ENCODE measurements around the gene CSPG5.
A peak's percentile ranks its signal among the peaks of the same experiment; 100 is the strongest.

The CSPG5 gene

GRCh38 chr3:47578119-47578632 lies 489 bp downstream of the CSPG5 start:
- DNase-seq (ENCODE audit: low read depth): no peak
- peak overlapping the region; percentile 37 for H3K4me3 ChIP-seq (ENCODE audit: low read length)
- no peak for TF ChIP-seq CTCF (IDR thresholded peaks at IDR 0.05; ENCODE audit: insufficient read depth, low read depth, low read length, missing control alignments)

GRCh38 chr3:47577583-47578118 lies 1.0 kb downstream of the CSPG5 start:
- DNase-seq (ENCODE audit: low read depth): no peak
- peak overlapping the region; percentile 37 for H3K4me3 ChIP-seq (ENCODE audit: low read length)
- no peak for TF ChIP-seq CTCF (IDR thresholded peaks at IDR 0.05; ENCODE audit: insufficient read depth, low read depth, low read length, missing control alignments)

GRCh38 chr3:47573190-47574172 lies 5.2 kb downstream of the CSPG5 start:
- no peak for TF ChIP-seq CTCF (IDR thresholded peaks at IDR 0.05; ENCODE audit: insufficient read depth, low read depth, low read length, missing control alignments)
- no peak overlapping the region for H3K4me3 ChIP-seq (ENCODE audit: low read length)

GRCh38 chr3:47571391-47572175 lies 7.1 kb downstream of the CSPG5 start:
- no peak overlapping the region for H3K4me3 ChIP-seq (ENCODE audit: low read length)
- no peak for DNase-seq (ENCODE audit: low read depth)
- TF ChIP-seq CTCF (IDR thresholded peaks at IDR 0.05; ENCODE audit: insufficient read depth, low read depth, low read length, missing control alignments): no peak

More at GRCh38 chr3:47573190-47574172, 5.2 kb downstream of the CSPG5 start:
- no peak for DNase-seq (ENCODE audit: low read depth)

- TF ChIP-seq CTCF (IDR thresholded peaks at IDR 0.05; ENCODE audit: insufficient read depth, low read depth, low read length, missing control alignments): no peak
- no peak overlapping the region for H3K4me3 ChIP-seq (ENCODE audit: low read length)
- DNase-seq (ENCODE audit: low read depth): no peak
Measured at GRCh38 chr3:47568901-47569300, 9.8 kb downstream of the CSPG5 start.

GRCh38 chr3:47567149-47567548 lies 11.5 kb downstream of the CSPG5 start:
- DNase-seq (ENCODE audit: low read depth): no peak
- H3K4me3 ChIP-seq (ENCODE audit: low read length): no peak overlapping the region
- TF ChIP-seq CTCF (IDR thresholded peaks at IDR 0.05; ENCODE audit: insufficient read depth, low read depth, low read length, missing control alignments): no peak
